Choroid plexus epithelial cell (primary cell): ENCODE data around the gene FCN3.

Experiments used
- DNase-seq: peaks from one replicate; pipeline ENCODE4 v3.0.0-alpha.2; 2010; ENCODE audit warnings: low read depth
- H3K4me3 ChIP-seq: 2 replicates; pipeline ENCODE4 v1.5.1; 2011; ENCODE audit warnings: low read depth, mild to moderate bottlenecking, control low read depth, low read length, moderate library complexity
- CTCF ChIP-seq: conservative IDR thresholded peaks from 2 replicates; pipeline ENCODE4 v1.5.1; 2011; ENCODE audit warnings: low read depth, mild to moderate bottlenecking, control low read depth, inconsistent platforms, low read length, moderate library complexity

FCN3 gene

GRCh38 chr1:27399251-27400025, 24.8 kb upstream of the FCN3 start:
- TF ChIP-seq CTCF, result no peak
- no peak overlapping the region for H3K4me3 ChIP-seq
- no peak for DNase-seq

DNA sequence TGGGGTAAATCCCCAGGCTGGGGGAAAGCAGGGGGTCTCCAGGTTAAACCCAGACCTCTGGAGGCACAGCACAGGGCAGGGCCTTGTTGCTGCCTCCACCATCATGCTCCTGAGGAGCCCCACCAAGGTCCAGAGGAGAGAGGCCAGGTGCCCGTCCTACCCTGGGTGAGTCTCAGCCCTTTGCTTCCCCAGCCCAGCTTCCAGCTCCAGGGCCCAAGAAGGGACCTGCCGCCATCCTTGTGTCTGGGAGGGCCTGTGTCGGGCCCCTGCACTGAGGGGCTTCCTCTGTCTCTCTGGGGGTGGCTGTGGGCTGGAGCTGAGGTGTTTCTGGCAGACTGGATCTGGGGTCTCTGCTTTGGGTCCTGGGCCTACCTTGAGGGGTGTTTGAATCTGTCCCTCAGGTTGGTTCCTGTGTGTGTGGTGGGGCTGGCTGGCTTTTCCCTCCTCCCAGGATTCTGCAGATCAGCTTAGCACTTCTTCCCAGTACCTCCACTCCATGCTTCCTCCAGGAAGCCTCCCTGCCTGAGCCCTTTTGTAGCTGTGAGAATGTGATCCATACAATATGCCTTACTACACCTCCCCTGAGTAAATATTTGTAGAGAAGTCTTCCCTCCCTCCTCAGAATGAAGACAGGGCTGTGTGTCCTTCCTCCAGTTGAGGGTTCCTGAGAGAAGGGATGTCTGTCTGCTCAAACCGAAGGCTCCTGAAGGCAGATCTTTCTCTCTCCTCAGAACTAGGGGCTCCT, 24.0 kb upstream of the FCN3 start:
- TF ChIP-seq CTCF, result no peak
- no peak overlapping the region for H3K4me3 ChIP-seq
- DNase-seq, result no peak

- no peak for TF ChIP-seq CTCF
- H3K4me3 ChIP-seq, result no peak overlapping the region
- DNase-seq, result no peak
Observed at GRCh38 chr1:27397749-27398148, 23.1 kb upstream of the FCN3 start.

DNA sequence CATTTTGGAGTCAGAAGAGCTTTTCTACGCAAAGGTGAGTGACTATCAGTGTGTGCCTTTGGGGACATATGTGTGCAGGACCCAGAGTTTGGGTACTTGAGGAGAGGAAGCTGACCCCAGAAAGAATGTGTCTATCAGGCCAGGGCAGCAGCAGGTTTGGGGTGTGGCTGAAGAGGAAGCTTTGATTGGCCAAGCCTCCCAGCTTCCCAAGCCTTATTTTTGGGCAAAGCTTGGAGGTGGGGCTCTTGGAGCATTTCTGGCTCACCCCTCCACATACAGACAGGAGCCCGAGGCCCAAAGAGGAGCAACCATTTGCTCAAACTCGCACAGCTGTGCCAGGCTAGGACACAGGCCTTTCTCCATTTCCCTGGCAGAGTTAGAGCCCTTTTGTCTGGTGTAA, 22.5 kb upstream of the FCN3 start:
- no peak overlapping the region for H3K4me3 ChIP-seq
- no peak for DNase-seq
- TF ChIP-seq CTCF, result no peak

DNA sequence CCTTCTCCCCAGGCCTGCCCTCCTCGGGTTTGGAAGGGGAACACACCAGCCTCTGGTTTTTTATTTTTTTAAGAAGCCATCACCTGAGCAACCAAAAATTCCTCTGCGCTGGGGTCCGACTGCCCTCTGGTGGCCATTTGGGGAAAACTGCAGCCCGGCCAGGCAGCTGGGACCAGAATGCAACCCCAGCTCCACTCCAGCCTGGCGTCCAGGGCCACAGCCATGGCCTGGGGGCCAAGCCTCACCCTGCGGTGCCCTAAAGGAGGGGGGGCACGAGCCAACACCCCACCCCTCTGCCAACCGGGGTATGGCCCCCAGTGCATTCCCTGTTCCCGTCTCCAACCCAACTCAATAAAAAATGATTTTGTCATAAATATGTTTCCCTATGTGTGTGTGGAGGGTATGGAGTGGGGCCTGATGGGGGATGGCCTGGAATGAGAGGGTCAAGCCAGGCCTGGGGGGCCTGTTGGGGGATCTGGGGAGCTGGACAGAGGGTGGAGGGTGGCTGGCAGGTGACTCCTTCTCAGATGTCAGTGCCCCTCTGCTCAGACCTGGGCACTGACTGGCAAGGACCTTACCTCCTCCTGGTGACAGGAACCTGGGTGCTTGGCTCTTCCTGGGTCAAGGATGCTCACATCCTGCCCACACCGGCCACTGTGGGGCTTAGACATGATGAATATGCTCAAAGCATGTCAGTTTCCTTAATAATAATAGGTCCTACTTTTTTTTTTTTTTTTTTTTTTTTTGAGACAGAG, 21.0 kb upstream of the FCN3 start:
- peak; percentile 68 for DNase-seq
- TF ChIP-seq CTCF, result peak; percentile 91
- no peak overlapping the region for H3K4me3 ChIP-seq

- DNase-seq, result no peak
- TF ChIP-seq CTCF, result no peak
- no peak overlapping the region for H3K4me3 ChIP-seq
Observed at GRCh38 chr1:27394925-27395324, 20.3 kb upstream of the FCN3 start.
